ENCODE measurements around the gene CALML3.

DNA sequence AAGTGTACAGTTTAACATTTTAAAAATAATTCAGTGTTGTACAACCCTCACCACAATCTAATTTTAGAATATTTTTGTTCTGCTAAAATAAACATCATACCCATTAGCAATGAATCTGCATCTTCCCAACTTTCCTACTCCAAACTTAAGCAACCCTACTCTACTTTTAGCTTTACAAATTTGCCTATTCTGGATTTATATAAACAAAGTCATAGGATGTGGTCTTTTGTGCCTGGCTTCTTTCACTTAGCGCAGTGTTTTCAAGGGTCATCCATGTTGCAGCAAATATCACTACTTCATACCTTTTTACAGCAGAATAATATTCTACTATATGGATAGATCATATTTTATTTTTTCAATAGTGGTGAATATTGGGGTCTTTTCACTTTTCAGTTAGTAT lies 18.9 kb downstream of the CALML3 start:
- TF ChIP-seq GATA2 (IDR thresholded peaks at IDR 0.05; ENCODE audit: low read depth, low read length) (no peak), GATA3 (IDR thresholded peaks at IDR 0.05; ENCODE audit: low read depth, low read length) (no peak)

Measured in SH-SY5Y (cell line).